Endothelial cell of umbilical vein (primary cell): Measurements from ENCODE around the gene SGSM1. TPM values are rescaled to one million over a fixed set of nuclear protein-coding genes. Genes with fewer than 3 reads are reported as not detected.

ENCODE experiments used
- BruUV-seq: library from RNA; stranded (reverse); fragments of 400-500 nt; replicated peaks from 2 replicates; lab custom pipeline; 2021; lab: Mats Ljungman, UMichigan
- CTCF ChIA-PET: fragments of 300-600, 350-600 bp; sonication (Branson Sonifier 250); formaldehyde crosslinking; loops from one replicate; lab custom pipeline; 2021; ENCODE audit warnings: antibody characterized with exemption, inconsistent platforms; lab: Charles Lee
- POLR2A ChIA-PET: fragments of 300-600, 350-600 bp; sonication (Branson Sonifier 250); formaldehyde crosslinking; loops from one replicate; lab custom pipeline; 2021; ENCODE audit warnings: antibody characterized with exemption, inconsistent platforms; lab: Charles Lee
- DNase-seq: peaks from one replicate; pipeline ENCODE4 v3.0.0-alpha.2; 2011; ENCODE audit warnings: low read depth, low spot score
- FAIRE-seq: peaks from 2 replicates; lab custom pipeline; 2011; peaks lifted over from hg19 to GRCh38; lab: Jason Lieb, UNC
- H2AFZ ChIP-seq: 2 replicates; pipeline ENCODE4 v1.6.0; 2012; ENCODE audit warnings: low read depth, low read length, control low read depth, inconsistent platforms
- H3K27ac ChIP-seq: 2 replicates; pipeline ENCODE4 v1.5.1; 2011; ENCODE audit warnings: low read depth, mild to moderate bottlenecking, control low read depth, low read length, moderate library complexity; ENCODE audit not compliant: insufficient read depth
- H3K27me3 ChIP-seq, 2 experiments: 2 replicates each; pipeline versions ENCODE4 v1.6.0 to v1.6.1; 2011; ENCODE audit warnings: low read length in 2 of 2, mixed read lengths in 1 of 2; ENCODE audit not compliant: control insufficient read depth in 2 of 2, insufficient read depth in 2 of 2
- H3K36me3 ChIP-seq, 2 experiments: 2 replicates in 1 of 2; 3 replicates in 1 of 2; pipeline ENCODE4 v1.5.1; 2011; ENCODE audit warnings: low read length in 2 of 2, mild to moderate bottlenecking in 1 of 2, moderate library complexity in 1 of 2; ENCODE audit not compliant: control insufficient read depth in 2 of 2, insufficient read depth in 2 of 2; ENCODE audit errors: extremely low read depth in 1 of 2
- H3K4me1 ChIP-seq: 3 replicates; pipeline ENCODE4 v1.5.1; 2011; ENCODE audit warnings: mild to moderate bottlenecking, low read length; ENCODE audit not compliant: control insufficient read depth, insufficient read depth; ENCODE audit errors: extremely low read depth
- H3K4me2 ChIP-seq: 2 replicates; pipeline ENCODE4 v1.6.1; 2011; ENCODE audit warnings: low read length, control low read depth, mixed read lengths; ENCODE audit not compliant: insufficient read depth
- H3K4me3 ChIP-seq, 3 experiments: fragments of 200-600 bp in 1 of 3; sonication (generic), shearing (Covaris generic) in 1 of 3; replicated peaks in 1 of 3; 2 replicates each; pipeline ENCODE4 v1.5.1; 2011 to 2016; ENCODE audit warnings: control low read depth in 3 of 3, low read length in 3 of 3, mild to moderate bottlenecking in 2 of 3, inconsistent platforms in 1 of 3, low read depth in 1 of 3, moderate library complexity in 1 of 3; ENCODE audit not compliant: insufficient read depth in 1 of 3
- H3K79me2 ChIP-seq: 2 replicates; pipeline ENCODE4 v1.6.0; 2012; ENCODE audit warnings: low read length, inconsistent platforms; ENCODE audit not compliant: control insufficient read depth, insufficient read depth
- H3K9ac ChIP-seq: replicated peaks from 2 replicates; pipeline ENCODE3; 2011; ENCODE audit warnings: low read length, control low read depth; ENCODE audit not compliant: insufficient read depth; ENCODE audit errors: extremely low read depth
- H3K9me1 ChIP-seq: replicated peaks from 3 replicates; pipeline ENCODE4 v1.6.0; 2011; ENCODE audit warnings: mild to moderate bottlenecking, low read length; ENCODE audit not compliant: control insufficient read depth, insufficient read depth; ENCODE audit errors: extremely low read depth
- H3K9me3 ChIP-seq: replicated peaks from 2 replicates; pipeline ENCODE4 v1.5.1; 2012; ENCODE audit warnings: low read length, inconsistent platforms; ENCODE audit not compliant: control insufficient read depth, insufficient read depth
- H4K20me1 ChIP-seq: replicated peaks from 2 replicates; pipeline ENCODE3; 2011; ENCODE audit warnings: mild to moderate bottlenecking, low read length; ENCODE audit not compliant: control insufficient read depth, insufficient read depth; ENCODE audit errors: extremely low read depth
- CTCF ChIP-seq, 2 donors: IDR thresholded peaks; 1 replicate in 1 of 2; 2 replicates in 1 of 2; pipeline ENCODE4 v1.5.1; 2011; ENCODE audit warnings: low read length in 2 of 2, mild to moderate bottlenecking in 2 of 2, moderate library complexity in 2 of 2, control low read depth in 1 of 2, inconsistent platforms in 1 of 2, low read depth in 1 of 2; ENCODE audit not compliant: insufficient read depth in 1 of 2; ENCODE audit errors: extremely low read depth in 1 of 2
- FOS ChIP-seq: IDR thresholded peaks from 2 replicates; pipeline ENCODE4 v1.6.1; 2011; ENCODE audit warnings: mild to moderate bottlenecking, low read length, moderate library complexity, borderline replicate concordance; ENCODE audit not compliant: insufficient read depth
- GATA2 ChIP-seq: IDR thresholded peaks from 2 replicates; pipeline ENCODE4 v1.7.0; 2011; ENCODE audit warnings: low read depth, mild to moderate bottlenecking, moderate library complexity, mixed read lengths, low read length; ENCODE audit not compliant: insufficient read length, insufficient read depth
- JUN ChIP-seq: IDR thresholded peaks from 2 replicates; pipeline ENCODE4 v1.6.1; 2011; ENCODE audit warnings: borderline replicate concordance, low read depth; ENCODE audit not compliant: insufficient read length, insufficient read depth
- POLR2A ChIP-seq: IDR thresholded peaks from 2 replicates; pipeline ENCODE4 v1.6.1; 2012; ENCODE audit warnings: low read depth, mild to moderate bottlenecking, control low read depth, low read length
- POLR2AphosphoS5 ChIP-seq: IDR thresholded peaks from 2 replicates; pipeline ENCODE4 v1.6.1; 2012; ENCODE audit warnings: low read depth, mild to moderate bottlenecking, control low read depth, low read length, moderate library complexity; ENCODE audit not compliant: insufficient read depth
- dilution Hi-C: fragments of 300-500 bp; cut with MboI; formaldehyde crosslinking; loops from one replicate; pipeline ENCODE4 v1.15.0; 2019; ENCODE audit warnings: low sequenced_read_pairs; ENCODE audit not compliant: extremely low pct_ligation_motif_present
- intact Hi-C: fragments of 100-400 bp; cut with micrococcal nuclease; formaldehyde crosslinking; loops from one replicate; pipeline ENCODE4 v1.10.0; 2022
- polyA plus RNA-seq, 4 experiments: library from polyadenylated mRNA; depleted of rRNA in 3 of 4; stranded (reverse) in 3 of 4; unstranded in 1 of 4; fragments of >200 nt; gene quantifications; 2 replicates each; pipeline versions ENCODE4 v1.2.1 to v1.2.3, GENCODE V29; 2011 to 2012; ENCODE audit warnings: missing spikeins in 1 of 4
- total RNA-seq: library from RNA; stranded (reverse); gene quantifications from 2 replicates; pipeline ENCODE4 v1.2.3, GENCODE V29; 2021
- TF ChIP-seq, protein P1 (sequence below): IDR thresholded peaks from 2 replicates; pipeline ENCODE4 v1.6.1; 2011; ENCODE audit not compliant: insufficient read depth, insufficient read length

Gene SGSM1
- total and polyA plus RNA-seq, 2 donors (not counting 3 experiments of a cell fraction or from before 2014, with no cell fraction given), result 0.10 to 1.1 TPM

GRCh38 chr22:24845041-24845898 lies 39.3 kb downstream of the SGSM1 start:
- H3K9me3 ChIP-seq, result no peaks in the 10 kb centered on the region
- no peak for FAIRE-seq
- H3K36me3 ChIP-seq, result no peaks in the 10 kb centered on the region
- ChIA-PET CTCF (no interaction called here), POLR2A (no interaction called here)
- no peaks in the 10 kb centered on the region for H4K20me1 ChIP-seq
- H3K79me2 ChIP-seq, result no peaks in the 10 kb centered on the region
- BruUV-seq, result no TSS peak
- H3K9ac ChIP-seq, result no peak overlapping the region
- dilution Hi-C loops (no loop called here), intact Hi-C loops (no loop called here)
- TF ChIP-seq POLR2AphosphoS5 (no peak), JUN (no peak), GATA2 (no peak), CTCF (IDR thresholded peaks at IDR 0.05; ENCODE audit: extremely low read depth in 1 of 2, insufficient read depth in 1 of 2, low read depth in 1 of 2, low read length in 2 of 2) (no peak), FOS (no peak), POLR2A (no peak)
- TF ChIP-seq, protein P1, sequence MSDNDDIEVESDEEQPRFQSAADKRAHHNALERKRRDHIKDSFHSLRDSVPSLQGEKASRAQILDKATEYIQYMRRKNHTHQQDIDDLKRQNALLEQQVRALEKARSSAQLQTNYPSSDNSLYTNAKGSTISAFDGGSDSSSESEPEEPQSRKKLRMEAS, result no peak
- H3K4me3 ChIP-seq, result no peak overlapping the region
- no peak for DNase-seq
- H3K9me1 ChIP-seq, result no peaks in the 10 kb centered on the region
- H3K27ac ChIP-seq, result no peak overlapping the region
- no peak overlapping the region for H2AFZ ChIP-seq
- H3K4me1 ChIP-seq, result no peaks in the 10 kb centered on the region
- H3K4me2 ChIP-seq, result no peak overlapping the region
- no peaks in the 10 kb centered on the region for H3K27me3 ChIP-seq
